HG02943 (cell line): ENCODE measurements around the gene SOCS4.

ENCODE experiments used
- ATAC-seq: cut with Tn5 transposase; IDR thresholded peaks from one replicate; pipeline ENCODE4 v1.9.1; 2021; ENCODE audit warnings: mild to moderate bottlenecking, low read depth, moderate library complexity; ENCODE audit not compliant: unreplicated experiment

SOCS4 gene

DNA sequence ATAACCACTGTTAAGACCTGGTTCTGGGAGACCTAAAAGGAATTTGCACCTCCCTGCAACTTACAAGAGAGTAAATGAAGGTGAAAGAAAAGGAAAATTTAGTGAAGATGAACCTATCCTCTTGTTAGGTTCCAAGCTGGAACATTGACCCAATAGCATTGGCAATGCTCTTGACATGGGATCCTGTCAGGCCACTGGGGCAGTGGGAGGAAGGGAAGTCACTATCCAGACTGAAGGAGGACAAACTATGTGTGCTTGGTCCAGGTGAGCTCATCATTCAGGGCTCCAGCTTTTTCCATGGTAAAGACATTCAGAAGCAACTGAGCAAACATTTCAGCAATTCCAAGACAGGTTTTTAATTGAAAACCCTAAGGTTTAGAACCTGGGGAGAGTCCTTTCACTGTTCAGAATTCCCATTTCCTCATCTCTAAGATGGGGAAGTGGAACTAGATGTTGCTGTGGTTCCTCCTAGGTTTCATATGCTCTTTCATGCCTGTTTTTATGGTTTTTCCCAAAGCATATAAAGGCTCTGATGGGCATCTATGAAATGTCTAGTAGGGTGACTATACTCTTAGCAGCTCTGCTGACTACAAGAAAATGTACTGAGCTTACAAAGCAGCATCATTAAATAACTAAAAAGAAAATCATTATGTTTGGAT lies 57.5 kb downstream of the SOCS4 start:
- no peak for ATAC-seq

- no peak for ATAC-seq
These were observed 58.1 kb downstream of the SOCS4 start for GRCh38 chr14:55085060-55085660.

DNA sequence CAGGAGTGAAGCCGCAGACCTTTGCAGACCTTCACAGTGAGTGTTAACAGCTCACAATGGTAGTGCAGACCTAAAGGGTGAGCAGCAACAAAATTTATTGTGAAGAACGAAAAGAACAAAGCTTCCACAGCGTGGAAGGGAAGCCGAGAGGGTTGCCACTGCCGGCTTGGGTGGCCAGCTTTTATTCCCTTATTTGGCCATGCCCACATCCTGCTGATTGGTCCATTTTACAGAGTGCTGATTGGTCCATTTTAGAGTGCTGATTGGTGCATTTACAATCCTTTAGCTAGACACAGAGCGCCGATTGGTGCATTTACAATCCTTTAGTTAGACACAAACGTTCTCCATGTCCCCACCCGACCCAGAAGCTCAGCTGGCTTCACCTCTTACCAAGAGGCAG lies 59.9 kb downstream of the SOCS4 start:
- no peak for ATAC-seq

- no peak for ATAC-seq
These were observed 61.3 kb downstream of the SOCS4 start for GRCh38 chr14:55088356-55088755.

GRCh38 chr14:55092341-55092740 lies 65.3 kb downstream of the SOCS4 start:
- no peak for ATAC-seq

- ATAC-seq: no peak
These were observed 67.5 kb downstream of the SOCS4 start for GRCh38 chr14:55094292-55095157.

GRCh38 chr14:55097881-55098560 lies 71.0 kb downstream of the SOCS4 start:
- ATAC-seq: peak; percentile 57

- no peak for ATAC-seq
These were observed 71.5 kb downstream of the SOCS4 start for GRCh38 chr14:55098561-55098898.
